ENCODE data around the gene NUP62. TPM values are rescaled to one million over a fixed set of nuclear protein-coding genes. Genes with fewer than 3 reads are reported as not detected.
A peak's percentile ranks its signal among the peaks of the same experiment; 100 is the strongest.
"Not testable (repeated sequence)": the region's sequence is repeated elsewhere in the genome, so short reads cannot be mapped to it uniquely, and the experiment has no call there.

The NUP62 gene
- total RNA-seq, 1 donor from 2014 or later, result 88.8 TPM

DNA sequence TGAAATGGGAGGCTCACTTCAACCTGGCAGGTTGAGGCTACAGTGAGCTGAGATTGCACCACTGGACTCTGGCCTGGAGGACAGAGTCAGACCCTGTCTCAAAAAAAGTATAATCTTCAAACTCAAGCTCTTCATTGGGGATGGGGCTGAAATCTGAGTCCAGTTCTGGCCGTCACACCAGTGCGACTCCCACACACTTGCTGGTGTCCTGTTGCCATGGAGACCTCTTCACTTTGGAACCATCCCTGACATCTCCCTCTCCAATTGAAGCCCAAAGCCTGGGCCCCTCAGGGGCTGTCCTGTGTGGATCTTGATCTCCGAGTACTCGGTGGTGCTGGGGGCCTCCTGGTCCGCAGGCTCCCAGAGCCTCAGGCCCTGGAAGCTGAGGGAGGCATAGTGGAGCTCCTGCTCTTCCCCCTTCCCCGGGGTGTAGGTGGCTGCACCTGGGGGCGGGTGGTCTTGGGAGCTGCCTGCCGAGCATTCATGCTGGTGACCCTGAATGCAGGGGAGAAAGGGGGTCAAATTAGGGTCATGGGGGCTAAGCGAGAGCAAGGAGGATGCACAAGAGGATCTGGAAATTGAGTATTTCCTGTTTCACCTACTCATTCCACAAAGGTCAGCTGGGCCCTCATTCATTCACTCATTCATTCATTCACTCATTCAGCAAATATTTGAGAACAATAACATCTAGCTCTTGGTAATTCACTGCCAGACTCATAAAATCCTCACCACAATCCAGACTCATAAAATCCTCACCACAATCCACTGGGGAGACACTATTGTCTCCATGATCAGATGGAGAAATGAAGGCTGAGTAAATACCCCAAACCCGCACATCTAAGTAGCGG, 20.7 kb upstream of the NUP62 start:
- no peaks in the 10 kb centered on the region for H3K27me3 Mint-ChIP-seq
- H3K4me3 Mint-ChIP-seq, result no peak overlapping the region
- H3K9me3 Mint-ChIP-seq, result no peaks in the 10 kb centered on the region
- TF ChIP-seq, protein P1, sequence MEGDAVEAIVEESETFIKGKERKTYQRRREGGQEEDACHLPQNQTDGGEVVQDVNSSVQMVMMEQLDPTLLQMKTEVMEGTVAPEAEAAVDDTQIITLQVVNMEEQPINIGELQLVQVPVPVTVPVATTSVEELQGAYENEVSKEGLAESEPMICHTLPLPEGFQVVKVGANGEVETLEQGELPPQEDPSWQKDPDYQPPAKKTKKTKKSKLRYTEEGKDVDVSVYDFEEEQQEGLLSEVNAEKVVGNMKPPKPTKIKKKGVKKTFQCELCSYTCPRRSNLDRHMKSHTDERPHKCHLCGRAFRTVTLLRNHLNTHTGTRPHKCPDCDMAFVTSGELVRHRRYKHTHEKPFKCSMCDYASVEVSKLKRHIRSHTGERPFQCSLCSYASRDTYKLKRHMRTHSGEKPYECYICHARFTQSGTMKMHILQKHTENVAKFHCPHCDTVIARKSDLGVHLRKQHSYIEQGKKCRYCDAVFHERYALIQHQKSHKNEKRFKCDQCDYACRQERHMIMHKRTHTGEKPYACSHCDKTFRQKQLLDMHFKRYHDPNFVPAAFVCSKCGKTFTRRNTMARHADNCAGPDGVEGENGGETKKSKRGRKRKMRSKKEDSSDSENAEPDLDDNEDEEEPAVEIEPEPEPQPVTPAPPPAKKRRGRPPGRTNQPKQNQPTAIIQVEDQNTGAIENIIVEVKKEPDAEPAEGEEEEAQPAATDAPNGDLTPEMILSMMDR (conservative IDR thresholded peaks at IDR 0.05), result no peak
- peaks cover 19% of the 10 kb centered on the region for H3K4me1 Mint-ChIP-seq (ENCODE audit: unreplicated experiment)
- no peak for DNase-seq (ENCODE audit: extremely low spot score, unreplicated experiment)
- H3K27ac Mint-ChIP-seq, result no peak overlapping the region
- no peaks in the 10 kb centered on the region for H3K36me3 Mint-ChIP-seq

DNA sequence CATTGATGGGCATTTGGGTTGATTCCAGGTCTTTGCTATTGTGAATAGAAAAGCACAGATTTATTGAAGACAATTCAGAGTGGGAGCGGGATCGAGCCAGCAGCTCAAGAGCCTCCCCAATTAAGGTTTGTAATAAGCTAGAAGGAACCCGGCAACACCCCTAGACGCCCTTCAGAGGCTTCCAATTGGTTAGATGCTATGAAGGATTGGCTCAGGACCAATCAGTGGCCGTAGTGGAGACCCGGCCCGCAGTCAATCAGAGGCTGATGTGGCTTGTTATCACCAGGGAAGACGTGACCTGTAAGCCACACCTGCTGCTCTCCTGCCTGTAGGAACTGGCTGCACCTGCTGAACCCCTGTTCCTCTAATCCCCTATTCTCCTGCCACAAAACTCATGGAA, 17.1 kb upstream of the NUP62 start:
- H3K27ac Mint-ChIP-seq, result no peak overlapping the region
- H3K27me3 Mint-ChIP-seq, result peaks cover 4% of the 10 kb centered on the region
- H3K4me1 Mint-ChIP-seq (ENCODE audit: unreplicated experiment), result no peaks in the 10 kb centered on the region
- no peak overlapping the region for H3K4me3 Mint-ChIP-seq
- no peaks in the 10 kb centered on the region for H3K36me3 Mint-ChIP-seq
- TF ChIP-seq, protein P1 (conservative IDR thresholded peaks at IDR 0.05), result no peak
- no peak for DNase-seq (ENCODE audit: extremely low spot score, unreplicated experiment)
- no peaks in the 10 kb centered on the region for H3K9me3 Mint-ChIP-seq

DNA sequence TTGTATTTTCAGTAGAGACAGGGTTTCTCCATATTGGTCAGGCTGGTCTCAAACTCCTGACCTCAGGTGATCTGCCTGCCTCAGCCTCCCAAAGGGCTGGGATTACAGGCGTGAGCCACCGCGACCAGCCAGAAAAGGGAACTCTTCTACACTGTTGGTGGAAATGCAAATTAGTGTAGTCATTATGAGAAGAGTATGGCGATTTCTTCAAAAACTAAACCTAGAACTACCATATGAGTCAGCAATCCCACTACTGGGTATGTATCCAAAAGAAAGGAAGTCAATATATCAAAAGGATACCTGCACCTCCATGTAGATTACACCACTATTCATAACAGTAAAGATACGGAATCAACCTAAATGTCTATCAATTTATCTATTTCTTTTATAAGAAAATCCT, 15.3 kb upstream of the NUP62 start:
- not testable (repeated sequence) for H3K27me3 Mint-ChIP-seq; H3K27ac Mint-ChIP-seq; H3K4me3 Mint-ChIP-seq; H3K4me1 Mint-ChIP-seq (ENCODE audit: unreplicated experiment); DNase-seq (ENCODE audit: extremely low spot score, unreplicated experiment); H3K36me3 Mint-ChIP-seq; H3K9me3 Mint-ChIP-seq

DNA sequence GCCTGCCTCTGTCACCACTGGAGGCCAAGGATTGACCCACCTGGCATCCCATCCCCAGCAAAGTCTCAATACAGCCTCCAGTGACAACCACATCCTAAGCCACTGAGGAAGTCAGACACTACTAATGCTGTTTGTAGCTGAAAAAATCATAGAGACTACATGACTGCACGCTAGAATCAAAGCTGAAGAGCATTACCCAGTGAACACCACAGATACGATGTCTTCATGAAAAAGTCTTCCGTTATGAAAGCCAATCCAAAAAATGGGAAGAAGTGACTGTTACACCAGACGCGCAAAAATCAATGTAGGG, 11.1 kb upstream of the NUP62 start:
- TF ChIP-seq, protein P1 (conservative IDR thresholded peaks at IDR 0.05), result no peak
- H3K4me3 Mint-ChIP-seq, result no peak overlapping the region
- H3K9me3 Mint-ChIP-seq, result no peaks in the 10 kb centered on the region
- no peaks in the 10 kb centered on the region for H3K4me1 Mint-ChIP-seq (ENCODE audit: unreplicated experiment)
- H3K36me3 Mint-ChIP-seq, result no peaks in the 10 kb centered on the region
- H3K27me3 Mint-ChIP-seq, result peaks cover 7% of the 10 kb centered on the region
- no peak overlapping the region for H3K27ac Mint-ChIP-seq
- no peak for DNase-seq (ENCODE audit: extremely low spot score, unreplicated experiment)

DNA sequence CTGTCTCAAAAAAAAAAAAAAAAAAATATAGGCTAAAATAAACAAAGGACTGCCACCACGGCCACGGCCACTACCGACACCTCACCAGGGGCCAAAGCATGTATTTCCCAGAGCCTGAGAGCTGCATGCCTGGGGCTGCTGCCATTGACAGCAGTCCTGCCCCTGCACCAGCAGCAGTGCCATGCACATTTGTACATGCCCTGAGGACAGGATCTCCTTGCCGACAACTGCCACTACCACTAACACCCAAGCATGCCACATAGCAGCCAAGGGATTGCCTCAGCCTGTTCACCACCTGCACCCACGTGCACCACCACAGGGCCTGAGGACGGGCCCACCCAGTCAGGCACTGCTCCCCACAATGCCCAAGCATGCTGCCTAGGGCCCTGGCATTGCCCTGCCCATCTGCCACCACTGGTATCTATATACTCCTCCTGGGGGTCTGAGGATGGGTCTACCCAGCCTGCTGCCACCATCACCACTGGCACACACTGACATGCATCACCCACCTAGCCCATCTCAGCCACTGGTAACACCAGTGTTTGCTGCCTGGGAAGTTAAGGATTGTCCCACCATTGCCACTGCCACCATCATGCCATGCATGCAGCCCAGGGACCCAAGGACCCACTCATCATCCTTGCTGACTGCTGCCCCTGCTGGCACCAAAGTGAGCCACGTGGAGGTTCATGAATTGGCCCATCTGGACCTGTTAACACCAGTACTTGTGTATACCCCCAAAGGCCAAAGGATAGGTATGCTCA, 10.6 kb upstream of the NUP62 start:
- H3K4me1 Mint-ChIP-seq (ENCODE audit: unreplicated experiment), result no peaks in the 10 kb centered on the region
- no peak for DNase-seq (ENCODE audit: extremely low spot score, unreplicated experiment)
- H3K27ac Mint-ChIP-seq, result no peak overlapping the region
- TF ChIP-seq, protein P1 (conservative IDR thresholded peaks at IDR 0.05), result peak; percentile 21
- H3K27me3 Mint-ChIP-seq, result peaks cover 7% of the 10 kb centered on the region
- no peaks in the 10 kb centered on the region for H3K9me3 Mint-ChIP-seq
- H3K4me3 Mint-ChIP-seq, result no peak overlapping the region
- no peaks in the 10 kb centered on the region for H3K36me3 Mint-ChIP-seq

DNA sequence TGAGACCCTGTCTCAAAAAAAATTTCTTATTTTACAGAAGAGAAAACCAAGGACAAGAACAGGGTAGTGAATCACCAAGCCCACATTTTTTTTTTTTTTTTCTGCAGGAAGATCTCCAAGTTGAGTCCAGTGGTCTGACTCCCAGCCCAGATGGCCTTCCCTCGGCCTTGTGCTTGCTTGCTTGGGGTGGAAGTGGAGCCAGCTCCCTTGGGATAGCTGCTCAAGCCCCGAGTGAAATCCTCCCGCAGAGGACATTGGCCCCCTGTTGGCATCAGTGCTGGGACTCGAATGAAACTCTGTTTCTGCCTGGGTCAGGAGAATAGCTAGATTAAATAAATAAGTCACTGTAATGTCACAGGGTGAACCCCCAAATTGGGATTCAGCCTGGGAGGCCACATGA, 9.4 kb upstream of the NUP62 start:
- TF ChIP-seq, protein P1 (conservative IDR thresholded peaks at IDR 0.05), result no peak
- Mint-ChIP-seq H3K27ac (no peak overlapping the region), H3K9me3 (no peaks in the 10 kb centered on the region), H3K36me3 (no peaks in the 10 kb centered on the region), H3K27me3 (peaks cover 7% of the 10 kb centered on the region), H3K4me3 (no peak overlapping the region), H3K4me1 (ENCODE audit: unreplicated experiment) (no peaks in the 10 kb centered on the region)
- DNase-seq (ENCODE audit: extremely low spot score, unreplicated experiment), result no peak

Data from type B pancreatic cell (in vitro differentiated cells).